ENCODE measurements around the gene NEIL1.

NEIL1 gene

GRCh38 chr15:75356517-75356916 lies 9.7 kb downstream of the NEIL1 start:
- no peak for DNase-seq (ENCODE audit: low read depth in 3 of 3)

GRCh38 chr15:75357976-75358673 lies 11.3 kb downstream of the NEIL1 start:
- no peak for DNase-seq (ENCODE audit: low read depth in 3 of 3)

- no peak for DNase-seq (ENCODE audit: low read depth in 3 of 3)
Observed at GRCh38 chr15:75358771-75359536, 12.1 kb downstream of the NEIL1 start.

- no peak for DNase-seq (ENCODE audit: low read depth in 3 of 3)
Observed at GRCh38 chr15:75359537-75360250, 12.9 kb downstream of the NEIL1 start.

GRCh38 chr15:75360391-75360790 lies 13.6 kb downstream of the NEIL1 start:
- DNase-seq (ENCODE audit: low read depth in 3 of 3) = no peak

GRCh38 chr15:75360856-75361255 lies 14.0 kb downstream of the NEIL1 start:
- no peak for DNase-seq (ENCODE audit: low read depth in 3 of 3)

GRCh38 chr15:75361361-75361988 lies 14.6 kb downstream of the NEIL1 start:
- DNase-seq (ENCODE audit: low read depth in 3 of 3) = no peak

- no peak for DNase-seq (ENCODE audit: low read depth in 3 of 3)
Observed at GRCh38 chr15:75361989-75362641, 15.3 kb downstream of the NEIL1 start.

GRCh38 chr15:75362642-75363249 lies 15.9 kb downstream of the NEIL1 start:
- no peak for DNase-seq (ENCODE audit: low read depth in 3 of 3)

GRCh38 chr15:75363786-75364185 lies 16.9 kb downstream of the NEIL1 start:
- DNase-seq (ENCODE audit: low read depth in 3 of 3) = no peak

GRCh38 chr15:75364881-75365280 lies 18.0 kb downstream of the NEIL1 start:
- no peak for DNase-seq (ENCODE audit: low read depth in 3 of 3)

GRCh38 chr15:75366163-75366562 lies 19.3 kb downstream of the NEIL1 start:
- DNase-seq (ENCODE audit: low read depth in 3 of 3) = no peak

- no peak for DNase-seq (ENCODE audit: low read depth in 3 of 3)
Observed at GRCh38 chr15:75367006-75367405, 20.2 kb downstream of the NEIL1 start.

GRCh38 chr15:75367406-75367912 lies 20.6 kb downstream of the NEIL1 start:
- no peak for DNase-seq (ENCODE audit: low read depth in 3 of 3)

GRCh38 chr15:75367913-75368688 lies 21.3 kb downstream of the NEIL1 start, which contains the start of gene MAN2C1:
Gene MAN2C1 (minus strand): TSS chr15:75368607. CDS start chr15:75368583, 24 bp downstream.
- DNase-seq (ENCODE audit: low read depth in 3 of 3) = peak; percentile 91 to 93 (median 92)

GRCh38 chr15:75368689-75369239 lies 21.9 kb downstream of the NEIL1 start:
- no peak for DNase-seq (ENCODE audit: low read depth in 3 of 3)

- no peak for DNase-seq (ENCODE audit: low read depth in 3 of 3)
Observed at GRCh38 chr15:75369897-75370581, 23.2 kb downstream of the NEIL1 start.

GRCh38 chr15:75371486-75371885 lies 24.6 kb downstream of the NEIL1 start:
- no peak for DNase-seq (ENCODE audit: low read depth in 3 of 3)
